ENCODE data around the gene UBAC2.

DNA sequence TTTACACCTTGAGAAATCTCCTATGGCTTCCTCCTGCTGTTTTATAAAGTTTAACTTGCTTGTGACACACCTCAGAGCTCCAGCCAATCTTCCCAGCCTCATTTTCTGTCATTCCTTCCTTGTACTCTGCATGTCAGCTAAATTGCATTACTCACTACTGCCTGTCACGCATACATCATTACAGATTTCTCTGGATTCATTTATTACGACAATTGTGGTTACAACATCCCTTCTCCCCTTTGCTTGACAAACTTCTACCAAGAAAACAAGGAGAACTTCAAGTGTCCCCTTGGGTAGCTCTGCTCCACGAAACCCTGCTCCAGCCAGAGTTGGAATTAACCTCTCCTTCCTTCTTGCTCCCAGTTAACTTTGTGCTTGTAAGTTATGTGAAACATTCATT is 79.5 kb downstream of the UBAC2 start:
- TF ChIP-seq YY1 (IDR thresholded peaks at IDR 0.05; ENCODE audit: low read depth, low read length), result no peak
- no peak for TF ChIP-seq SRF (IDR thresholded peaks at IDR 0.05; ENCODE audit: low read depth, low read length)
- TF ChIP-seq EZH2 (IDR thresholded peaks at IDR 0.05; ENCODE audit: low read depth, low read length, severe bottlenecking), result no peak
- TF ChIP-seq, protein P1, sequence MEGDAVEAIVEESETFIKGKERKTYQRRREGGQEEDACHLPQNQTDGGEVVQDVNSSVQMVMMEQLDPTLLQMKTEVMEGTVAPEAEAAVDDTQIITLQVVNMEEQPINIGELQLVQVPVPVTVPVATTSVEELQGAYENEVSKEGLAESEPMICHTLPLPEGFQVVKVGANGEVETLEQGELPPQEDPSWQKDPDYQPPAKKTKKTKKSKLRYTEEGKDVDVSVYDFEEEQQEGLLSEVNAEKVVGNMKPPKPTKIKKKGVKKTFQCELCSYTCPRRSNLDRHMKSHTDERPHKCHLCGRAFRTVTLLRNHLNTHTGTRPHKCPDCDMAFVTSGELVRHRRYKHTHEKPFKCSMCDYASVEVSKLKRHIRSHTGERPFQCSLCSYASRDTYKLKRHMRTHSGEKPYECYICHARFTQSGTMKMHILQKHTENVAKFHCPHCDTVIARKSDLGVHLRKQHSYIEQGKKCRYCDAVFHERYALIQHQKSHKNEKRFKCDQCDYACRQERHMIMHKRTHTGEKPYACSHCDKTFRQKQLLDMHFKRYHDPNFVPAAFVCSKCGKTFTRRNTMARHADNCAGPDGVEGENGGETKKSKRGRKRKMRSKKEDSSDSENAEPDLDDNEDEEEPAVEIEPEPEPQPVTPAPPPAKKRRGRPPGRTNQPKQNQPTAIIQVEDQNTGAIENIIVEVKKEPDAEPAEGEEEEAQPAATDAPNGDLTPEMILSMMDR (IDR thresholded peaks at IDR 0.05; ENCODE audit: control extremely low read depth in 1 of 3, insufficient read depth in 1 of 3, low read depth in 1 of 3, low read length in 3 of 3), result no peak
- TF ChIP-seq SIN3A (conservative IDR thresholded peaks at IDR 0.05 in 1 of 2, IDR thresholded peaks at IDR 0.05 in 1 of 2; ENCODE audit: low read depth in 1 of 2, low read length in 2 of 2), result no peak
- TF ChIP-seq ZNF274 (IDR thresholded peaks at IDR 0.05; ENCODE audit: borderline replicate concordance, extremely low read depth, low read length), result no peak
- no peak for TF ChIP-seq TAF7 (optimal IDR thresholded peaks at IDR 0.05; ENCODE audit: borderline replicate concordance, low read depth, low read length)
- TF ChIP-seq, protein P2, sequence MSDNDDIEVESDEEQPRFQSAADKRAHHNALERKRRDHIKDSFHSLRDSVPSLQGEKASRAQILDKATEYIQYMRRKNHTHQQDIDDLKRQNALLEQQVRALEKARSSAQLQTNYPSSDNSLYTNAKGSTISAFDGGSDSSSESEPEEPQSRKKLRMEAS (IDR thresholded peaks at IDR 0.05), result no peak
- TF ChIP-seq POLR2AphosphoS5 (IDR thresholded peaks at IDR 0.05; ENCODE audit: low read depth, low read length), result no peak
- TF ChIP-seq TAF1 (IDR thresholded peaks at IDR 0.05; ENCODE audit: low read depth, low read length), result no peak
- no peak for TF ChIP-seq KDM1A (IDR thresholded peaks at IDR 0.05; ENCODE audit: borderline replicate concordance, low read length)
